WTC11 (cell line): ENCODE data around the gene OPN4.

Experiments used
- CTCF ChIP-seq: fragments of 200-600 bp; IDR thresholded peaks from 2 replicates; pipeline ENCODE4 v1.8.0; 2022; ENCODE audit warnings: antibody characterized with exemption
- NR1H2 ChIP-seq: sonication (generic); formaldehyde crosslinking; IDR thresholded peaks from 2 replicates; pipeline ENCODE4 v1.9.0; 2021; ENCODE audit warnings: mild to moderate bottlenecking, moderate library complexity, missing genetic modification reagents
- ZNF416 ChIP-seq: fragments of 250-450 bp; sonication (Bioruptor Pico); IDR thresholded peaks from 2 replicates; pipeline ENCODE4 v1.9.0; 2021; ENCODE audit warnings: mild to moderate bottlenecking, inconsistent platforms
- TF ChIP-seq, protein P1 (sequence below): sonication (generic); formaldehyde crosslinking; IDR thresholded peaks from 2 replicates; pipeline ENCODE4 v1.8.1; 2022; ENCODE audit warnings: low read depth, mild to moderate bottlenecking, moderate library complexity, missing genetic modification reagents, borderline replicate concordance
- TF ChIP-seq, protein P2 (sequence below): sonication (generic); formaldehyde crosslinking; IDR thresholded peaks from 2 replicates; pipeline ENCODE4 v1.8.1; 2022; ENCODE audit warnings: mild to moderate bottlenecking, moderate library complexity, missing genetic modification reagents

GRCh38 chr10:86663576-86664339 lies 9.4 kb downstream of the OPN4 start:
- TF ChIP-seq CTCF (no peak), NR1H2 (CRISPR knock-in tag) (no peak), ZNF416 (no peak)
- TF ChIP-seq, protein P1, sequence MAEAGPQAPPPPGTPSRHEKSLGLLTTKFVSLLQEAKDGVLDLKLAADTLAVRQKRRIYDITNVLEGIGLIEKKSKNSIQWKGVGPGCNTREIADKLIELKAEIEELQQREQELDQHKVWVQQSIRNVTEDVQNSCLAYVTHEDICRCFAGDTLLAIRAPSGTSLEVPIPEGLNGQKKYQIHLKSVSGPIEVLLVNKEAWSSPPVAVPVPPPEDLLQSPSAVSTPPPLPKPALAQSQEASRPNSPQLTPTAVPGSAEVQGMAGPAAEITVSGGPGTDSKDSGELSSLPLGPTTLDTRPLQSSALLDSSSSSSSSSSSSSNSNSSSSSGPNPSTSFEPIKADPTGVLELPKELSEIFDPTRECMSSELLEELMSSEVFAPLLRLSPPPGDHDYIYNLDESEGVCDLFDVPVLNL (CRISPR knock-in tag) = no peak
- TF ChIP-seq, protein P2, sequence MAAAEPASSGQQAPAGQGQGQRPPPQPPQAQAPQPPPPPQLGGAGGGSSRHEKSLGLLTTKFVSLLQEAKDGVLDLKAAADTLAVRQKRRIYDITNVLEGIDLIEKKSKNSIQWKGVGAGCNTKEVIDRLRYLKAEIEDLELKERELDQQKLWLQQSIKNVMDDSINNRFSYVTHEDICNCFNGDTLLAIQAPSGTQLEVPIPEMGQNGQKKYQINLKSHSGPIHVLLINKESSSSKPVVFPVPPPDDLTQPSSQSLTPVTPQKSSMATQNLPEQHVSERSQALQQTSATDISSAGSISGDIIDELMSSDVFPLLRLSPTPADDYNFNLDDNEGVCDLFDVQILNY (CRISPR knock-in tag) = no peak
